Fibroblast of skin of right biceps (primary cell): ENCODE data around the gene PXMP2.

ENCODE experiments used
- DNase-seq: peaks from one replicate; pipeline ENCODE4 v3.0.0-alpha.2; 2013

Gene PXMP2

GRCh38 chr12:132698341-132698740 is 11.0 kb downstream of the PXMP2 start:
- no peak for DNase-seq

- DNase-seq: peak; percentile 51
These were observed 12.9 kb downstream of the PXMP2 start for GRCh38 chr12:132700212-132700822.

- DNase-seq: no peak
These were observed 15.3 kb downstream of the PXMP2 start for GRCh38 chr12:132702640-132703039.

GRCh38 chr12:132703641-132704040 is 16.3 kb downstream of the PXMP2 start:
- no peak for DNase-seq

GRCh38 chr12:132707241-132707640 is 19.9 kb downstream of the PXMP2 start:
- no peak for DNase-seq

- DNase-seq: no peak
These were observed 20.8 kb downstream of the PXMP2 start for GRCh38 chr12:132708150-132708549.

GRCh38 chr12:132710043-132710404 is 22.6 kb downstream of the PXMP2 start:
- DNase-seq: no peak

GRCh38 chr12:132710405-132711079 is 23.2 kb downstream of the PXMP2 start, which contains the start of gene PGAM5:
TSS of gene PGAM5 (plus strand) at chr12:132710842. CDS start at chr12:132710877, 35 bp downstream.
- DNase-seq: peak; percentile 80

- no peak for DNase-seq
These were observed 23.9 kb downstream of the PXMP2 start for GRCh38 chr12:132711080-132711843.

- no peak for DNase-seq
These were observed 25.7 kb downstream of the PXMP2 start for GRCh38 chr12:132713123-132713522.

GRCh38 chr12:132715874-132716273 is 28.5 kb downstream of the PXMP2 start:
- no peak for DNase-seq

- DNase-seq: no peak
These were observed 29.0 kb downstream of the PXMP2 start for GRCh38 chr12:132716356-132716755.

- DNase-seq: no peak
These were observed 29.6 kb downstream of the PXMP2 start for GRCh38 chr12:132717011-132717410.

GRCh38 chr12:132717531-132718387 is 30.4 kb downstream of the PXMP2 start:
- DNase-seq: no peak

GRCh38 chr12:132718644-132719043 is 31.3 kb downstream of the PXMP2 start:
- no peak for DNase-seq

- no peak for DNase-seq
These were observed 32.0 kb downstream of the PXMP2 start for GRCh38 chr12:132719141-132719953.

- no peak for DNase-seq
These were observed 32.6 kb downstream of the PXMP2 start for GRCh38 chr12:132719954-132720324.

- DNase-seq: no peak
These were observed 33.4 kb downstream of the PXMP2 start for GRCh38 chr12:132720606-132721345.

GRCh38 chr12:132723015-132723763 is 35.8 kb downstream of the PXMP2 start:
- no peak for DNase-seq

GRCh38 chr12:132723764-132724140 is 36.4 kb downstream of the PXMP2 start:
- peak; percentile 35 for DNase-seq
